ENCODE results near the gene NPC2. TPM values are rescaled to one million over a fixed set of nuclear protein-coding genes. Genes with fewer than 3 reads are reported as not detected.

Gene NPC2
- total RNA-seq, 2 donors from 2014 or later, result 194 to 242 TPM

GRCh38 chr14:74490486-74490885 lies 2.6 kb downstream of the NPC2 start:
- Histone ChIP-seq H3K9me3 (no peaks in the 10 kb centered on the region), H3K4me1 (peaks cover 0 to 51% of the 10 kb centered on the region in 2 donors), H3K4me3 (no peak overlapping the region), H3K27me3 (no peaks in the 10 kb centered on the region), H3K36me3 (no peaks in the 10 kb centered on the region), H3K27ac (no peak overlapping the region)
- TF ChIP-seq CTCF (IDR thresholded peaks at IDR 0.05), result no peak
- no peak for DNase-seq (ENCODE audit: low spot score)

DNA sequence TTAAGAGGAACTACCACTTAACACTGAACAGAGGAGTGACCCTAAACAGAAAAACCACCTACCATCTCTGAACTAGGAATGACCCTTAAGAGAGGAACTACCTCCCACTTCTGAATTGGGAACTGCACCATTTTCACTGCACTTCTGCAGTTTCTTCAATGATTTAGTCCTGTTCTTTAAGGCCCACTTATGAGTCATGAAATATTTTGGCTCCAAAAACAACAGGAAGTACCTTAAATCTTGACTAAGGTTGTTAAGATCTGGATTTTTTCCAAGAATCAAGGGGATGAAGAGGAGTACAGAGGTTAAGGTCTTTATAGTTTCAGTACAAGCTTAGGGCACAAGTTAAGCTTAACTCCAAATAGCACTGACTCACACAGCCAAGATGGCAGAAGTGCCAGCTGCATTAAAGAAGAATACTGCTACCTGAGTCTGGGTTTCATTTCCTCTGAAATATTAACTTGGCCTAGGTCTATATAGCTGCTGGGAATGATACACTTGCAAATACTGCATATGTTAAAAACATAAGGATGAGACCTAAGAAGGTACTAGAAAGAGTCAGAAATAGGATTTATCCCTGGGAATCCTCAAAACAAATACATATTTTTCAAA lies 4.2 kb downstream of the NPC2 start:
- TF ChIP-seq CTCF (IDR thresholded peaks at IDR 0.05), result no peak
- Histone ChIP-seq H3K36me3 (peaks cover 6% of the 10 kb centered on the region), H3K4me1 (peaks cover 0 to 37% of the 10 kb centered on the region in 2 donors), H3K27me3 (no peaks in the 10 kb centered on the region), H3K9me3 (no peaks in the 10 kb centered on the region), H3K27ac (no peak overlapping the region), H3K4me3 (no peak overlapping the region)
- no peak for DNase-seq (ENCODE audit: low spot score)

DNA sequence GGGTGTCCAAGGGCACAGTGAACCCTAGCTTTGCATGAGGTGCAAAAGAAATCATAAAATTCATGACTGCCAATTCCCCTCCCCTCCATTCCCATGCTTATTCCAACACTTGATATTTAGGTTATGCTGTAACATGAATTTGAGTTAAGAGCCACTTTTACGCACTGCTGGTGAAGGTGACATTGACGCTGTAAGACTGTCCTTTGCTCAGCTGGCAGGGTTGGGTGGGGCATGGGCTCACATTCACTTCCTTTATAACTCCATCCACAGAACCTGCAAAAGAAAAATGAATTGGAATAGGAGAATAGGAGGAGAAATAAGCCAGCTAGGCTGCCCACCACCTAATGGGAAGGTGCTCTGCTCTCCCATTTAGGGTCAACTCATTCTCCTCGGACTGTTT lies 6.9 kb downstream of the NPC2 start:
- no peak for DNase-seq (ENCODE audit: low spot score)
- TF ChIP-seq CTCF (IDR thresholded peaks at IDR 0.05), result no peak
- H3K4me1 ChIP-seq, result peaks cover 0 to 25% of the 10 kb centered on the region in 2 donors
- H3K9me3 ChIP-seq, result no peaks in the 10 kb centered on the region
- no peak overlapping the region for H3K27ac ChIP-seq
- no peaks in the 10 kb centered on the region for H3K27me3 ChIP-seq
- peaks cover 26% of the 10 kb centered on the region for H3K36me3 ChIP-seq
- no peak overlapping the region for H3K4me3 ChIP-seq

DNA sequence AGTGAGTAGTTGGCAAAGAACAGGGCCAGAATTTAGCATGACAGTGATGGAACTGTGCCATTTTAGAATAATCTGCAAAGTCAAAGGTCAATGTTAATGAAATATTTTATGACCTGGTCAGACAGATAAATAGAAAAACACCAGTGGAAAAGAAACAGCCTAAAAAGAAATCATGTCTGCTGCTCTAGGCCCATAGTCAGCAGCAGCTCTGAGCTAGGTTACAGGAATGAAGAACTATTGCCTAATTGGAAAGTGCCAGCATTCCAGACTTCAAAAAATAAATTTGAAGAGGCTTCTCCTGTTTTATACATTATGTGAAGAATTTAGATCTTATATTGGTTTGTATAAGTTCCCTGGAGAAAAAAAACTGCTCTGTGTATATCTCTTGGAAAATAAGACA lies 9.8 kb downstream of the NPC2 start:
- no peak overlapping the region for H3K27ac ChIP-seq
- DNase-seq (ENCODE audit: low spot score), result no peak
- H3K9me3 ChIP-seq, result no peaks in the 10 kb centered on the region
- H3K36me3 ChIP-seq, result peaks cover 47% of the 10 kb centered on the region
- H3K4me1 ChIP-seq, result peaks cover 0 to 9% of the 10 kb centered on the region in 2 donors
- no peak overlapping the region for H3K4me3 ChIP-seq
- no peak for TF ChIP-seq CTCF (IDR thresholded peaks at IDR 0.05)
- no peaks in the 10 kb centered on the region for H3K27me3 ChIP-seq

DNA sequence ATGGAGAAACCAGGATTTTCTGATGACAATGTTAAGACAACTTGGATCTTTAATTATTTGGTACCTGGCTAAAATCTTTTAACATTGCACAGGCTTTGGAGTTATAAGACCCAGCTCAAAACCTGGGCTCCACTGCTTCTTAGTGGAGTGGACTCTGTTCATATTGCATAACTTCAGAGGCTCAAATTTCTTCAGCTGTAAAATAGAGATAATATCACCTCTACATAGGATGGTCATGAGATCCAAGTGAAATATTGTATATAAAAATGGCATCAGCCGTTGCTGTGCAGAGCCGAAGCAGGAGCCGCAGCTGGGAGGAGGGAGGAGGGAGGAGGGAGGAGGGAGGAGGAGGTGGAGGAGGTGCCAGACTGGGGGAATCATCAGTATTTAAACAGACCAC lies 10.5 kb downstream of the NPC2 start:
- TF ChIP-seq CTCF (IDR thresholded peaks at IDR 0.05), result no peak
- H3K27me3 ChIP-seq, result no peaks in the 10 kb centered on the region
- H3K4me3 ChIP-seq, result no peak overlapping the region
- no peaks in the 10 kb centered on the region for H3K9me3 ChIP-seq
- no peak for DNase-seq (ENCODE audit: low spot score)
- H3K36me3 ChIP-seq, result peaks cover 47% of the 10 kb centered on the region
- H3K4me1 ChIP-seq, result peaks cover 0 to 8% of the 10 kb centered on the region in 2 donors
- no peak overlapping the region for H3K27ac ChIP-seq

DNA sequence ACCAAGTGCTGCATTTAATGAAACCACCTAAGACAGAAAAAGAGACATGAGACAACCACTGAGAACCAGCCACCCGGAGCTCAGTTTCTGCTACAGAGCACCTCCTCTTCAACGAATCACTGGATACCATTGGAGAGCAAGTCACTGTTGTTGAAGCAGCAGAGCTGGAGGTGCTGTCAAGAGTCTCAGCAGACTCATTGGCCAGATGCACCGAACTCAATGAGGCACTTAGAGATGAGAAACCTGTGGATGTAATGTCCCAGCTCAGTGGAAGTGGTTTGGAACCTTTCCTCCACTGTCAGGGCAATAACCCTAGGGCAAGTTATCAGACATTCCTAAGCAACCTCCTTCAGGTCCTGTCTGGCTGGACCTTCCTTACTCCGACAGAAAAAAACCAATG lies 13.1 kb downstream of the NPC2 start:
- H3K36me3 ChIP-seq, result peaks cover 47% of the 10 kb centered on the region

More for the DNA sequence above, 13.1 kb downstream of the NPC2 start:
- TF ChIP-seq CTCF (IDR thresholded peaks at IDR 0.05), result no peak
- H3K4me3 ChIP-seq, result no peak overlapping the region
- no peak overlapping the region for H3K27ac ChIP-seq
- H3K4me1 ChIP-seq, result peaks cover 0 to 8% of the 10 kb centered on the region in 2 donors
- H3K27me3 ChIP-seq, result no peaks in the 10 kb centered on the region
- DNase-seq (ENCODE audit: low spot score), result no peak
- H3K9me3 ChIP-seq, result no peaks in the 10 kb centered on the region
